H1 (cell line): Measurements from ENCODE around the gene EPHA4. TPM values are rescaled to one million over a fixed set of nuclear protein-coding genes. Genes with fewer than 3 reads are reported as not detected.

ENCODE experiments used
- BRCA1 ChIP-seq: IDR thresholded peaks from 2 replicates; pipeline ENCODE4 v1.6.1; 2012; ENCODE audit warnings: low read depth, low read length, improper control_type of control experiment
- CBX8 ChIP-seq: fragments of 300-800, 300-1000 bp; sonication (generic); IDR thresholded peaks from 2 replicates; pipeline ENCODE4 v1.7.1; 2016; ENCODE audit warnings: low read depth, low read length, borderline replicate concordance
- EP300 ChIP-seq, 2 experiments: IDR thresholded peaks; 1 replicate in 1 of 2; 2 replicates in 1 of 2; pipeline ENCODE4 v1.6.1; 2011 to 2012; ENCODE audit warnings: low read depth in 2 of 2, low read length in 2 of 2, mild to moderate bottlenecking in 2 of 2, borderline replicate concordance in 1 of 2, inconsistent platforms in 1 of 2, moderate library complexity in 1 of 2
- MAX ChIP-seq: IDR thresholded peaks from 2 replicates; pipeline ENCODE4 v1.6.1; 2012; ENCODE audit warnings: inconsistent platforms
- PHF8 ChIP-seq: fragments of 200-600 bp; sonication (generic); conservative IDR thresholded peaks from 2 replicates; pipeline ENCODE4 v1.7.1; 2012; ENCODE audit warnings: low read depth, mild to moderate bottlenecking, inconsistent platforms, low read length, moderate library complexity
- polyA plus RNA-seq, 7 experiments: library from polyadenylated mRNA; depleted of rRNA in 3 of 7; stranded (reverse) in 5 of 7; unstranded in 2 of 7; fragments of >200 nt in 5 of 7; fragments of 200-250 nt in 2 of 7; gene quantifications; 1 replicate in 5 of 7; 2 replicates in 1 of 7; 4 replicates in 1 of 7; pipeline versions ENCODE4 v1.2.1 to v1.2.3, GENCODE V29; 2011 to 2013; ENCODE audit warnings: missing spikeins in 2 of 7, mixed read lengths in 2 of 7
- total RNA-seq: library from RNA; stranded (reverse); fragmentation: NEBNext Ultra II Directional; extraction: Animal tissue kit (Norgen Biotek cat#: 25700); gene quantifications from 2 replicates; pipeline ENCODE4 v1.2.1, GENCODE V29; 2021

Gene EPHA4
- total and polyA plus RNA-seq, 2 of the 8 experiments (the other 6 are each of a cell fraction or from before 2014, with no cell fraction given): 4.3 to 5.7 TPM

- TF ChIP-seq PHF8 (no peak), BRCA1 (no peak), EP300 (IDR thresholded peaks at IDR 0.05; ENCODE audit: borderline replicate concordance in 1 of 2, low read depth in 2 of 2, low read length in 2 of 2) (no peak), MAX (no peak), CBX8 (no peak)
These were observed 44.3 kb downstream of the EPHA4 start (continued) for GRCh38 chr2:221527776-221528309.
